Keratinocyte (primary cell): ENCODE measurements around the gene SRSF4.

Experiments
- EZH2 ChIP-seq: IDR thresholded peaks from one replicate; pipeline ENCODE4 v1.6.1; 2012; ENCODE audit warnings: inconsistent platforms, mild to moderate bottlenecking, low read length, moderate library complexity
- TF ChIP-seq, protein P1 (sequence below), 3 experiments: IDR thresholded peaks in 1 of 3; conservative IDR thresholded peaks in 1 of 3; optimal IDR thresholded peaks in 1 of 3; 2 replicates in 2 of 3; 3 replicates in 1 of 3; pipeline versions ENCODE3 to v1.5.1; 2011; ENCODE audit warnings: low read length in 3 of 3, mild to moderate bottlenecking in 3 of 3, moderate library complexity in 2 of 3, control low read depth in 1 of 3, inconsistent platforms in 1 of 3; ENCODE audit not compliant: insufficient read depth in 2 of 3; ENCODE audit errors: extremely low read depth in 1 of 3

DNA sequence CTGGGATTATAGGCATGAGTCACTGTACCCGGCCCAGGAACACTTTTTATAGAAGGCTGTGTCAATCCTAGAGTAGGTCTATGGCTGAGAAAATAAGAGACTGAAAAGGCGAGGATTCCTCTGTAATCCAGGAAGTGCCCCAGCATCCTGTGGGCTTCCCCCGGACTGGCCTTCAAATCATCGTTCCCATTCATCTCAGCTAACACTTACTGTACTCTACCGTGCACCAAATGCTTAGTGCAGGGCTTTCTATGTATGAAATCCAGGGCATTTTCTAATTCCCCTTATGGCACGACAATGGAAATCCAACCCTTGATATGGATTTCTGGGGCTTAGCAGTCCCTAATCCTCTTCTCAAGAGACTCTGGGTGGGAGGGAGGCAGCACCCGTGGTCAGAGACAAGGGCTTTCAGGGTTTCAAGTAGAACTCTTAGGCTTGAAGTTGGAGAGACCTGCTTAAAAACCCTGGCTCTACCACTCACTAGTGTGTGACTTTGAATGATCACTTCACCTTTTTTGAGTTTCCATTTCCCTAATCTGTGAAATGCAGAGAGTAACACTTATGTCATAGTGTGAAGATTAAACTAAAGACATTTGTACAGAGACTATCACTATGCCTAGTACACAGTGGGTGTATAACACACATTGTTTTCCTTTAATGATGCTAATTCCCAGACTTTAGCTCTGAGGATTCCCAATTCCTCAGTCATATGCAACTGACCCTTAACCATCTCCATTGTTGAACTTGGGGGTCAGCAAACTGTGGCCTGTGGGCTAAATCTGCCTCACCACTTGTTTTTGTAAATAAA lies 28.8 kb upstream of the SRSF4 start:
- TF ChIP-seq, protein P1, sequence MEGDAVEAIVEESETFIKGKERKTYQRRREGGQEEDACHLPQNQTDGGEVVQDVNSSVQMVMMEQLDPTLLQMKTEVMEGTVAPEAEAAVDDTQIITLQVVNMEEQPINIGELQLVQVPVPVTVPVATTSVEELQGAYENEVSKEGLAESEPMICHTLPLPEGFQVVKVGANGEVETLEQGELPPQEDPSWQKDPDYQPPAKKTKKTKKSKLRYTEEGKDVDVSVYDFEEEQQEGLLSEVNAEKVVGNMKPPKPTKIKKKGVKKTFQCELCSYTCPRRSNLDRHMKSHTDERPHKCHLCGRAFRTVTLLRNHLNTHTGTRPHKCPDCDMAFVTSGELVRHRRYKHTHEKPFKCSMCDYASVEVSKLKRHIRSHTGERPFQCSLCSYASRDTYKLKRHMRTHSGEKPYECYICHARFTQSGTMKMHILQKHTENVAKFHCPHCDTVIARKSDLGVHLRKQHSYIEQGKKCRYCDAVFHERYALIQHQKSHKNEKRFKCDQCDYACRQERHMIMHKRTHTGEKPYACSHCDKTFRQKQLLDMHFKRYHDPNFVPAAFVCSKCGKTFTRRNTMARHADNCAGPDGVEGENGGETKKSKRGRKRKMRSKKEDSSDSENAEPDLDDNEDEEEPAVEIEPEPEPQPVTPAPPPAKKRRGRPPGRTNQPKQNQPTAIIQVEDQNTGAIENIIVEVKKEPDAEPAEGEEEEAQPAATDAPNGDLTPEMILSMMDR (optimal IDR thresholded peaks at IDR 0.05 in 1 of 3, IDR thresholded peaks at IDR 0.05 in 1 of 3, conservative IDR thresholded peaks at IDR 0.05 in 1 of 3; ENCODE audit: extremely low read depth in 1 of 3, insufficient read depth in 2 of 3, low read length in 3 of 3): no peak
- no peak for TF ChIP-seq EZH2
